ENCODE results near the gene SASH1. TPM values are rescaled to one million over a fixed set of nuclear protein-coding genes. Genes with fewer than 3 reads are reported as not detected.

The SASH1 gene
- total RNA-seq, 1 experiment from 2014 or later: 33.2 TPM

- H3K23ac ChIP-seq (ENCODE audit: insufficient read length, low read depth, low read length): no peak overlapping the region
- H3K9me3 ChIP-seq (ENCODE audit: control insufficient read depth, low read depth, low read length): no peaks in the 10 kb centered on the region
Observed at GRCh38 chr6:148423133-148423532, 80.5 kb downstream of the SASH1 start.

More at GRCh38 chr6:148423133-148423532, 80.5 kb downstream of the SASH1 start:
- no peaks in the 10 kb centered on the region for H3K27me3 Mint-ChIP-seq (ENCODE audit: low read depth)
- H3K4me3 Mint-ChIP-seq: no peak overlapping the region
- Histone ChIP-seq H3K79me1 (ENCODE audit: insufficient read depth, low read depth, low read length, poor library complexity, severe bottlenecking) (no peaks in the 10 kb centered on the region), H2AK5ac (ENCODE audit: insufficient read length, low read length) (no peak overlapping the region), H2BK15ac (ENCODE audit: low read depth, low read length) (no peak overlapping the region), H4K5ac (ENCODE audit: insufficient read length, low read depth, low read length) (no peak overlapping the region), H2AFZ (ENCODE audit: low read length) (no peak overlapping the region), H3K4ac (ENCODE audit: low read depth, low read length) (no peak overlapping the region), H2BK5ac (ENCODE audit: insufficient read length, low read length) (no peak overlapping the region), H3K4me1 (ENCODE audit: insufficient read depth, low read length) (no peaks in the 10 kb centered on the region; the same call in 1 of the 2 replicates), H3K56ac (ENCODE audit: insufficient read length, low read depth, low read length) (no peak overlapping the region), H3K9ac (ENCODE audit: extremely low read depth, insufficient read length, low read length) (no peak overlapping the region), H2BK20ac (ENCODE audit: low read depth, low read length, poor library complexity, severe bottlenecking) (no peak overlapping the region), H3K79me2 (ENCODE audit: insufficient read depth, low read length) (no peaks in the 10 kb centered on the region), H2BK120ac (ENCODE audit: low read depth, low read length, poor library complexity, severe bottlenecking) (no peak overlapping the region), H3K18ac (ENCODE audit: insufficient read length, low read depth, low read length) (no peak overlapping the region), H3K14ac (ENCODE audit: insufficient read depth, low read length) (no peak overlapping the region), H4K8ac (replicated peaks; ENCODE audit: insufficient read length, low read depth, low read length) (no peak overlapping the region), H2BK12ac (ENCODE audit: insufficient read length, low read depth, low read length) (no peak overlapping the region), H3K27me3 (ENCODE audit: insufficient read depth, low read length) (no peaks in the 10 kb centered on the region), H3K27ac (ENCODE audit: insufficient read length, low read depth, low read length) (no peak overlapping the region), H3K4me2 (ENCODE audit: insufficient read depth, insufficient read length, low read length) (no peak overlapping the region), H3T11ph (ENCODE audit: low read length) (no peak overlapping the region), H4K91ac (ENCODE audit: insufficient read length, low read depth, low read length) (no peak overlapping the region), H3K23me2 (ENCODE audit: insufficient read length, low read depth, low read length, poor library complexity, severe bottlenecking) (no peaks in the 10 kb centered on the region), H4K20me1 (ENCODE audit: control insufficient read depth, insufficient read depth, insufficient read length) (no peaks in the 10 kb centered on the region)
- no peaks in the 10 kb centered on the region; a peak in 1 of 7 replicates for H3K36me3 Mint-ChIP-seq (ENCODE audit: insufficient read depth in 1 of 3, low read depth in 3 of 3)
- no CpG with 5 or more reads among the region's 4 CpGs for WGBS (ENCODE audit: extremely low coverage, insufficient read length, low lambda C conversion rate)
- peaks cover 4% of the 10 kb centered on the region in 2 experiments for H3K4me1 Mint-ChIP-seq
- no peak for TF ChIP-seq CTCF (conservative IDR thresholded peaks at IDR 0.05)
- H3K27ac Mint-ChIP-seq: no peak overlapping the region
- no peaks in the 10 kb centered on the region for H3K9me3 Mint-ChIP-seq
- no peak for DNase-seq
